Measurements from ENCODE around the gene ARF6. TPM values are rescaled to one million over a fixed set of nuclear protein-coding genes. Genes with fewer than 3 reads are reported as not detected.
"Not testable (repeated sequence)": the region's sequence is repeated elsewhere in the genome, so short reads cannot be mapped to it uniquely, and the experiment has no call there.

Gene ARF6
- total and polyA plus RNA-seq, 8 donors: 8.9 to 32.4 (median 16.2) TPM

DNA sequence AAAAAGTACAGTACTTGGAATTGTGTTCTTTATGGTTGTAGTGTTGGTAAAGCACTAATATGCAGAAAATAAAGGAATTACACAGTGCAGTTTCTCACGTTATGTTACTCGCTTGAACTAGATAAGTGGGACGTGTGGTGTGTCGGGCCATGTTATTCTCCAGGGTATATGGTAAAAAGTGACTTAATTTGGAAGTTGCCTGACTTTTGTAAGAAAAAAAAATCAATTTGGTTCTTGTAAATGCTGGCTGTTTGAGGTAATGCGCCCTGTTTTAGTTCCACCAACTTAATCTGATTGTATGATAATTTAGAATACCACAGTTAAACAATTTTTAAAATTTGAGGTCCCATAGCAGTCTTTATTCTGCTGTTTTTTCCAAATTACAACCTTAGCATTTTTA lies 4.1 kb downstream of the ARF6 start:
- H3K27me3 ChIP-seq: no peaks in the 10 kb centered on the region
- H3K9me3 ChIP-seq: no peaks in the 10 kb centered on the region
- FAIRE-seq (no peak), DNase-seq (no peak), ATAC-seq (no peak)
- H3K4me1 ChIP-seq: peaks cover 17 to 44% (median 40%) of the 10 kb centered on the region in 3 donors
- TF ChIP-seq, protein P1, sequence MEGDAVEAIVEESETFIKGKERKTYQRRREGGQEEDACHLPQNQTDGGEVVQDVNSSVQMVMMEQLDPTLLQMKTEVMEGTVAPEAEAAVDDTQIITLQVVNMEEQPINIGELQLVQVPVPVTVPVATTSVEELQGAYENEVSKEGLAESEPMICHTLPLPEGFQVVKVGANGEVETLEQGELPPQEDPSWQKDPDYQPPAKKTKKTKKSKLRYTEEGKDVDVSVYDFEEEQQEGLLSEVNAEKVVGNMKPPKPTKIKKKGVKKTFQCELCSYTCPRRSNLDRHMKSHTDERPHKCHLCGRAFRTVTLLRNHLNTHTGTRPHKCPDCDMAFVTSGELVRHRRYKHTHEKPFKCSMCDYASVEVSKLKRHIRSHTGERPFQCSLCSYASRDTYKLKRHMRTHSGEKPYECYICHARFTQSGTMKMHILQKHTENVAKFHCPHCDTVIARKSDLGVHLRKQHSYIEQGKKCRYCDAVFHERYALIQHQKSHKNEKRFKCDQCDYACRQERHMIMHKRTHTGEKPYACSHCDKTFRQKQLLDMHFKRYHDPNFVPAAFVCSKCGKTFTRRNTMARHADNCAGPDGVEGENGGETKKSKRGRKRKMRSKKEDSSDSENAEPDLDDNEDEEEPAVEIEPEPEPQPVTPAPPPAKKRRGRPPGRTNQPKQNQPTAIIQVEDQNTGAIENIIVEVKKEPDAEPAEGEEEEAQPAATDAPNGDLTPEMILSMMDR (IDR thresholded peaks at IDR 0.05): no peak
- peaks cover 0 to 6% (median 0%) of the 10 kb centered on the region in 3 donors for H3K36me3 ChIP-seq
- H3K4me3 ChIP-seq: peak overlapping the region in 2 of 4 donors; percentile 1 to 92
- H3K27ac ChIP-seq: peak overlapping the region in 1 of 4 donors; percentile 20
- intact Hi-C loops (cut with DNase I): loop anchor here in 1 of 3 donors (10.0 kb wide), 1 partner anchor 108 kb away; no protein-coding TSS in a partner anchor
- 52 to 59% methylated on average over 5 of the region's 5 CpGs for WGBS, 2 donors

DNA sequence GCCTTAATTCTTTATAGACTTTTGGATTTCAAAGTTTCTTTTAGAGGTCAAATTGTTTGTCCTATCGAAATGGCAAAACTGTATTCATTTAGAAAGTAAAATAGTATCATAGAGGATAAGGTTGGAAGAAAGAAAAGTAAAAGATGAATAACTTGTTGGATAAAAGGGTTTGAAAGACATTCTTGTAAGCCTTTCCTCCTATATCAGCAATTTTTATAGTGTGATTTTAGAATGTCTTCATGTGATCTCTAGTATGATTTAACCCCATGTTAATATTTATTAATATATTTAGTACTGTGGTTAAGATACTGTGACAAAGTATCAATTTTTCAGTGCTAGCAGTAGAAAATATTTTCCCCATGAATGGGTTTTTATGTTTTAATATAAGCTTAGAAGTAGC lies 4.5 kb downstream of the ARF6 start:
- 24 to 67% methylated on average over 1 of the region's 1 CpG for WGBS, 2 donors
- Histone ChIP-seq H3K36me3 (peaks cover 0 to 6% (median 0%) of the 10 kb centered on the region in 3 donors), H3K27me3 (no peaks in the 10 kb centered on the region), H3K9me3 (no peaks in the 10 kb centered on the region), H3K4me1 (peaks cover 17 to 44% (median 40%) of the 10 kb centered on the region in 3 donors), H3K4me3 (peak overlapping the region in 1 of 4 donors; percentile 92), H3K27ac (peak overlapping the region in 1 of 4 donors; percentile 20)
- FAIRE-seq: no peak
- intact Hi-C loops (cut with DNase I): loop anchor here in 1 of 3 donors (10.0 kb wide), 1 partner anchor 107 kb away; no protein-coding TSS in a partner anchor
- TF ChIP-seq, protein P1 (IDR thresholded peaks at IDR 0.05): no peak
- DNase-seq: no peak
- no peak for ATAC-seq

DNA sequence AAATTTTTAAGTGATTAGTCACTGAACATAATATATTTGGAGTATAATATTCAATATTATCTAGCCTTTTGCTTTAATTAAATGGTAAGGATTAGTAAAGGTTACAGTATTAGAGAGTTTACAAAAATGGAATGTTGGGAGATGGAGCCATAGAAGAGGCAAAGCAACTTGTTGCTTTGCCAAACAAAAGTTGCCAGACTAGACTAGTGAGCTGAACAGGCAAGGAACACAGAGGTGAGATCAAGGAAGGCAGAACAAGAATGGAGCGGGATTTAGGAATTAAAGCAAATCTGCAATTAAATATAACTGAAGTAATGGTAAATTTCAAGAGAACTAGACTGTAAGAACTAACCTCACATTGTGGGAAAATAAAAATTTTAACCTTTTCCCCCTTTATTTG lies 5.1 kb downstream of the ARF6 start:
- H3K9me3 ChIP-seq: no peaks in the 10 kb centered on the region
- ATAC-seq (peak in 1 of 4 donors; percentile 42), FAIRE-seq (peak; percentile 9)

DNA sequence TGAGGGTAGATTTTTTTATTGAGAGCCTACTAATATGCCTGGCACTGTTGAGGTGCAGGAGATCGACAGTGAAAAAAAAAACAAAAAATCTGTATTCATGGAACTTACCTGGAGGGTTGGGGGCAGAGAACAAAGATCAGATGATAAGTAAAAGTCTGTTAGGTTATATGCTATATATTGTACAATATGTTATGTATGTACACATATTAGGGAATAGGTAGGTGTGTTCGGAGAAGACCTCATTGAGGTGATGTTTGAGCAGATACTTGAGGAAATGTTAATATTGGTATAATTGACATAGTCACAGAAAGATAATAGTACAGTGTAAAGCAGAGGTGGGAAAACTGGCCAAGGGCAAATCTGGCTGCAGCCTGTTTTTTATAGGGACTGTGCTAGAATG lies 5.6 kb downstream of the ARF6 start:
- DNase-seq (no peak), FAIRE-seq (no peak), ATAC-seq (no peak)
- Histone ChIP-seq H3K27ac (peak overlapping the region in 2 of 4 donors; percentile 10 to 27), H3K9me3 (no peaks in the 10 kb centered on the region), H3K27me3 (no peaks in the 10 kb centered on the region), H3K36me3 (peaks cover 0 to 6% (median 0%) of the 10 kb centered on the region in 3 donors), H3K4me3 (no peak overlapping the region), H3K4me1 (peaks cover 20 to 44% (median 40%) of the 10 kb centered on the region in 3 donors)
- intact Hi-C loops (cut with DNase I): loop anchor here in 1 of 3 donors (10.0 kb wide), 1 partner anchor 106 kb away; no protein-coding TSS in a partner anchor
- WGBS, 2 donors: 57 to 64% methylated on average over 2 of the region's 2 CpGs
- TF ChIP-seq, protein P1 (IDR thresholded peaks at IDR 0.05): no peak

More for the DNA sequence above, 5.1 kb downstream of the ARF6 start:
- Histone ChIP-seq H3K4me3 (no peak overlapping the region), H3K4me1 (peaks cover 17 to 44% (median 40%) of the 10 kb centered on the region in 3 donors), H3K27me3 (no peaks in the 10 kb centered on the region), H3K27ac (peak overlapping the region in 2 of 4 donors; percentile 10 to 27), H3K36me3 (peaks cover 0 to 6% (median 0%) of the 10 kb centered on the region in 3 donors)
- WGBS, 2 donors: 21 to 27% methylated on average over 1 of the region's 1 CpG
- no peak for DNase-seq
- intact Hi-C loops (cut with DNase I): loop anchor here in 1 of 3 donors (10.0 kb wide), 1 partner anchor 107 kb away; no protein-coding TSS in a partner anchor
- TF ChIP-seq, protein P1 (IDR thresholded peaks at IDR 0.05): no peak

DNA sequence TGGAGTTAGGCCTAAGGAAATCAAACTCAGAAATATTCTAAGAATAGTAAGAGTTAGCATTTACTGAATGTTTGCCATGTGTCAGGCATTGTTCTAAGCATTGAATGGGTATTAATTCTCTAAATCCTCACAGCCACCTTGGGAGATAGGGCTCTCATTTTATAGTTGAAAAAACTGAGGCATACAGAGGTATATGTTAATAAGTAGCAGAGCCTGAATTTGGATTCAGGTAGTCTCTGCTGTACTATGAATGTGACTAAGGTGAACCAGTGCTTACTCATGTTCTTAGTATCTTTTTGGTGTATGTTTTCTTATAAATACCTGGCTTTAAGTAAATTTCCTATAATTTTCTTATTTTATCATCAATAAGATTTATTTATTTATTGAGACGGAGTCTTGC lies 8.1 kb downstream of the ARF6 start:
- ATAC-seq (no peak), FAIRE-seq (no peak)
- TF ChIP-seq, protein P1 (IDR thresholded peaks at IDR 0.05): no peak

DNA sequence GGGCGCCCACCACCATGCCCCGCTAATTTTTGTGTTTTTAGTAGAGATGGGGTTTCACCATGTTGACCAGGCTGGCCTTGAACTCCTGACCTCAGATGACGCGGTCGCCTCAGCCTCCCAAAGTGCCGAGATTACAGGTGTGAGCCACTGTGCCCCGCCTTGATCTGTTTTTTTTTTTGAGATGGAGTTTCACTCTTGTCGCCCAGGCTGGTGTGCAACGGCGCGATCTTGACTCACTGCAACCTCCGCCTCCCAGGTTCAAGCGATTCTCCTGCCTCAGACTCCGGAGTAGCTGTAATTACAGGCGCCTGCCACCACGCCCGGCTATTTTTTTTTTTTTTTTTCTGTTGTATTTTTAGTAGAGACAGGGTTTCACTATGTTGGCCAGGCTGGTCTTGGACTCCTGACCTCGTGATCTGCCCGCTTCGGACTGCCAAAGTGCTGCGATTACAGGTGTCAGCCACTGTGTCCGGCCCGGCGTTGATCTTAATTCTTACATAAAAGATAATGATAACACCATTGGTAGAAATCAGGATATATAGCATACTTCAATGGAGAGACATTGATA lies 9.9 kb downstream of the ARF6 start:
- ATAC-seq: peak in 1 of 4 donors; percentile 31
- DNase-seq; H3K36me3 ChIP-seq; FAIRE-seq; H3K4me3 ChIP-seq; H3K27me3 ChIP-seq; H3K27ac ChIP-seq; H3K9me3 ChIP-seq; intact Hi-C loops (cut with DNase I): not testable (repeated sequence)
- H3K4me1 ChIP-seq: peaks cover 4 to 16% (median 10%) of the 10 kb centered on the region in 3 donors
- WGBS, 2 donors: 59 to 72% methylated on average over 22 to 24 of the region's 24 CpGs

More for the DNA sequence above, 8.1 kb downstream of the ARF6 start:
- no peak overlapping the region for H3K4me3 ChIP-seq
- no peak overlapping the region for H3K27ac ChIP-seq
- WGBS, 2 donors: 100% methylated on average over 1 of the region's 1 CpG
- intact Hi-C loops (cut with DNase I): no loop called here
- no peaks in the 10 kb centered on the region for H3K9me3 ChIP-seq
- H3K4me1 ChIP-seq: peaks cover 17 to 29% (median 28%) of the 10 kb centered on the region in 3 donors
- H3K36me3 ChIP-seq: peaks cover 0 to 3% (median 0%) of the 10 kb centered on the region in 3 donors
- DNase-seq: no peak
- H3K27me3 ChIP-seq: no peaks in the 10 kb centered on the region
